Measurements from ENCODE around the gene HOXC11.

- no peak for TF ChIP-seq ZNF274 (IDR thresholded peaks at IDR 0.05; ENCODE audit: low read depth, low read length)
- no peak for TF ChIP-seq SUZ12 (IDR thresholded peaks at IDR 0.05; ENCODE audit: extremely low read depth, insufficient read depth, insufficient read length)
- no peak for TF ChIP-seq YY1 (IDR thresholded peaks at IDR 0.05; ENCODE audit: insufficient read depth, insufficient read length)
Measured at GRCh38 chr12:54002278-54002914, 29.5 kb downstream of the HOXC11 start.
